ENCODE results near the gene COL9A3.

DNA sequence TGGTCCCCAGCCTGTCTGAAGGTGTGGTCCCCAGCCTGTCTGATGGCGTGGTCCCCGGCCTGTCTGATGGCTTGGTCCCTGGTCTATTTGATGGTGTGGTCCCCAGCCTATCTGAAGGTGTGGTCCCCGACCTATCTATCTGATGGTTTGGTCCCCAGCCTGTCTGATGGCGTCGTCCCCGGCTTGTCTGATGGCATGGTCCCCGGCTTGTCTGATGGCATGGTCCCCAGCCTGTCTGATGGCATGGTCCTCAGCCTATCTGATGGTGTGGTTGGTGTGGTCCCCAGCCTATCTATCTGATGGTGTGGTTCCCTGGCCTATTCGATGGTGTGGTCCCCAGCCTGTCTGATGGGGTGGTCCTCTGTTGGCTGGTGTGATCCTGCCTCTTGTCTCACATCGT lies 38.8 kb upstream of the COL9A3 start:
- TF ChIP-seq POLR2A (IDR thresholded peaks at IDR 0.05; ENCODE audit: low read depth, low read length) (no peak), POLR2AphosphoS5 (IDR thresholded peaks at IDR 0.05; ENCODE audit: low read depth, low read length) (no peak), POU2F2 (IDR thresholded peaks at IDR 0.05; ENCODE audit: low read depth, low read length) (no peak), TAF1 (IDR thresholded peaks at IDR 0.05; ENCODE audit: low read depth, low read length) (no peak), PAX5 (IDR thresholded peaks at IDR 0.05; ENCODE audit: insufficient read depth, low read length, severe bottlenecking) (no peak)

All from GM12891 (cell line).